GM13976 (cell line): Measurements from ENCODE around the gene EFTUD2.
"Not testable (repeated sequence)": the region's sequence is repeated elsewhere in the genome, so short reads cannot be mapped to it uniquely, and the experiment has no call there.

ENCODE experiments used
- DNase-seq: peaks from one replicate; pipeline ENCODE4 v3.0.0; 2012; ENCODE audit warnings: low spot score
- in situ Hi-C: fragments of 300-500 bp; cut with MboI; formaldehyde crosslinking; loops from one replicate; pipeline ENCODE4 v1.12.0; 2022; ENCODE audit warnings: low sequenced_read_pairs, mixed read lengths, inconsistent platforms; ENCODE audit not compliant: unreplicated experiment
- TF ChIP-seq, protein P1 (sequence below): IDR thresholded peaks from 2 replicates; pipeline ENCODE4 v1.5.1; 2012; ENCODE audit warnings: borderline replicate concordance, mild to moderate bottlenecking; ENCODE audit not compliant: insufficient read depth; ENCODE audit errors: extremely low read depth, missing control alignments, control extremely low read depth

Gene EFTUD2

DNA sequence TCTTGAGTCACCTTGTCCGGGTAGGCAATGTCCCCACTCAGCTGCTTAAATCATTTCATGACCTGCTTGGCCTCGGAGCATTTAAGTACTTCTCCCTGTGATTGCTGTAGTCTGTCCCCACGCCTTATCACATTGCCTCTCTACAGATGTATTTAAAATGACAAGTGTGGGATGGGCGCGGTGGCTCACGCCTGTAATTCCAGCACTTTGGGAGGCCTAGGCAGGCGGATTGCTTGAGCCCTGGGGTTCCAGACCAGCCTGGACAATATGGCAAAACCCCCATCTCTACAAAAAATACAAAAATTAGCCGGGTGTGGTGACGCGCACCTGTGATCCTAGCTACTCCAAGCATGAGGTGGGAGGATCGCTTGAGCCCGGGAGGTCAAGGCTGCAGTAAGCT is 67.9 kb downstream of the EFTUD2 start:
- TF ChIP-seq, protein P1, sequence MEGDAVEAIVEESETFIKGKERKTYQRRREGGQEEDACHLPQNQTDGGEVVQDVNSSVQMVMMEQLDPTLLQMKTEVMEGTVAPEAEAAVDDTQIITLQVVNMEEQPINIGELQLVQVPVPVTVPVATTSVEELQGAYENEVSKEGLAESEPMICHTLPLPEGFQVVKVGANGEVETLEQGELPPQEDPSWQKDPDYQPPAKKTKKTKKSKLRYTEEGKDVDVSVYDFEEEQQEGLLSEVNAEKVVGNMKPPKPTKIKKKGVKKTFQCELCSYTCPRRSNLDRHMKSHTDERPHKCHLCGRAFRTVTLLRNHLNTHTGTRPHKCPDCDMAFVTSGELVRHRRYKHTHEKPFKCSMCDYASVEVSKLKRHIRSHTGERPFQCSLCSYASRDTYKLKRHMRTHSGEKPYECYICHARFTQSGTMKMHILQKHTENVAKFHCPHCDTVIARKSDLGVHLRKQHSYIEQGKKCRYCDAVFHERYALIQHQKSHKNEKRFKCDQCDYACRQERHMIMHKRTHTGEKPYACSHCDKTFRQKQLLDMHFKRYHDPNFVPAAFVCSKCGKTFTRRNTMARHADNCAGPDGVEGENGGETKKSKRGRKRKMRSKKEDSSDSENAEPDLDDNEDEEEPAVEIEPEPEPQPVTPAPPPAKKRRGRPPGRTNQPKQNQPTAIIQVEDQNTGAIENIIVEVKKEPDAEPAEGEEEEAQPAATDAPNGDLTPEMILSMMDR, result no peak
- in situ Hi-C loops, result no loop called here
- DNase-seq, result no peak

DNA sequence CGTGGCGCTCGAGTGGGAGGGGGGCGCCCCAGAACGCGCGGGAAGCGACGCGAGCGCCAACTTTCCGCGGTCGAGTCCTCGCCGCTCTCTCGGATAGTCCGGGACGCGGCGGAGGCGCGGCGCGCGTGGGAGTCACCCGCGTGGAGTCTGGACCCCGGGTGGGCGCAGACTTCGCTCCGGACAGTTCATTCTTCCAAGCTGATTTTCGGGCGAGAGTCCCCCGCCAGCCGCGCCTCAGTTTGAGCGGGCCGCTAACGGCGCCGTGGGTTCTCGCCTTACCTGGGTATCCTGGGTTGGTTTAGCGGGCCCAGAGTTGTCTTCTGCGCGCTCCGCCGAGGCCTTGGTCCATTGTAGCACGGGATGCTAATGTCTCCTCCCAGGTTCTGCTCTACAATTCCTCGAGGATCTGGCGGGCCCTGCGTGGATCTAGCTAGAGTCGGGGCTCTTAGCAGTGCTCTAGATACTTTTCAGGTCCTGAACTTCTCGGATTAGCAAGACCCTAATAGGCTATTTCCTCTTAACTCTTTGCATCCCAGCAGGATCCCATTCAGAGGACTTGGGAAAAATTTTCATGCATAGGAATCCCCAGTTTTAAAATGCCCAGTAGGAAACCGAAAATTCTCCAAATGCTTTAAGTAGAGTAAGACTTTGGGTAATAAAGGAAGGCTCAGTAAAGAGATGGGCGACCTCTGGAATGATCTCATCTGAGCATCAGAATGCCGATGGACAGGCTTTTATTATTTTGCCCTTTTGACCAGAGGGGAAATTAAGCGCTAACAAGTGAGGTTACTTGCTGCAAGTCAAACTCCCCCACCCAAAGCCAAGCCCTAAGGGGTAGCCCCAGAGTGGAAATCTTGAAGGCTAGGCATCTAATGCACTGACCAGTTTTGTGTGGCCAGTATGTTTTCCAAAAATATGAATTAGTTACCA is 68.6 kb downstream of the EFTUD2 start:
- in situ Hi-C loops, result no loop called here
- TF ChIP-seq, protein P1, result no peak
- peak; percentile 46 for DNase-seq

DNA sequence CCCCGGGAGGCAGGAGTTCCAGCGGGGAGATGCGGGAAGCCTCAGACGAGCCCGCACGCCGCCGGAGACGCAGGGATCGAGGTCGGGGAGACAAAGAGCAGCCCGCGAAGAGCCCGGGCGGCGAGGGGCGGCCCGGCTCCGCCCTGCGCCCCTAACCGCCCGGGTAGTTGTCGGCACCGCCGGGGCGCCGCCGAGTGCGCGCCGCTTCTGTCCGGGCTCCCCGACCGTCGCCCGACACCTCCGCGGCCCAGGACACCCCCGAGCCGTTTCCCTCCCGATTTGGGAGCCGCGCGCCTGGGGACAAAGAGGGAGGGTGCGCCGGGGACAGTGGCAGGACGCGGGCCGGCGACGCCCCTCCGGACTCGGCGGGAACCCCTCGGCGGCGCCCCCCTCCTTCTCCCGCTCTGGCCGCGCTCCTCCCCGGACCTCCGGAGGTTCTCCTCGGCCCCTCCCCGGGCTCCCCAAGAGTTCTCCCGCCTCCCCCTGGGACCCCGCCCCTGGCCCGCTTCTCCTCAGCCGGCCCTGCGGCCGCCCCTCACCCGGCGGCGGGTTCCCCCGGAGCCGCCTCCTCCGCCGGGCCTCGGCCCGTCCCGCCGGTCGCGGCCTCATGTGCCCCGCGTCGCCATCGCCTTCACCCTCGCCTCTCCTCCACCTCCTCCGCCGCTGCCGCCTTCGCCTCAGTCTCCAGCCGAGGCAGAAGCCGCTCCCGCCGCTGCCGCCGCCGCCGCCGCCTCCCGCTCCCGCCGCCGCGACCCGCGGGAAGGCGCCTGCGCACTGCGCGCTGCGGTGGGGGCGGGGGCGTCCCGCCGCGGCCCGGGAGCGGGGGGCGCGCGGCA is 69.5 kb downstream of the EFTUD2 start, which contains the start of gene GJC1:
GJC1 (minus strand) TSS at position 765 of the 836 bp plus-strand sequence. CDS start 24,470 bp downstream, outside the sequence.
- in situ Hi-C loops, result no loop called here
- TF ChIP-seq, protein P1, result no peak
- peak; percentile 69 for DNase-seq

DNA sequence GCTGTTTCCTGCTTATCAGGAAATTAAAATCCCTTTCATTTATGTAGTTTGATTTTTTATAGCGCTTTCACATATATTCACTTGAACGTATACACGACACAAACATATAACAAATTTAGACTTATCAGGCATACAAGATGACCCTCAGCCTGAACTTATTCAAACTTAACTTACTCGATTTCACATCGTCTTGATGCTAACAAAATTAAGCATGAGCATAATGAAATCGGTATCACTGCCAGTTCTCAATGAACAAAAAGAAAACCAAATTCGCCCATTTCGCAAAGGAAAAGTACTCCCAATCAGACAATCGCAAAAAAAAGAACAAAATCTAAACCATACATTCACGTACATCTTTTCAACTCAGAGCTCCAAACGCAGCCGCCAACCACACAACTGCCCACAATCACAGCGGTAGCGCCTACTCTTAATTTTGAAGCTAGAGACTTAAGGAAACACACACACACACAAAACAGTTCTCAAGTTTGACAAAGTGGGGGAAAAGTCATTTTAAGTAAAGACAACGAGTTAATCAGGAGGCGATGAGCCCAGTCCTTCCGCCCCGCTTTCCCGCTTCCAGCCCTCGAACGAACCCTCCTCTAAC is 70.2 kb downstream of the EFTUD2 start:
- DNase-seq, result no peak
- in situ Hi-C loops, result no loop called here

DNA sequence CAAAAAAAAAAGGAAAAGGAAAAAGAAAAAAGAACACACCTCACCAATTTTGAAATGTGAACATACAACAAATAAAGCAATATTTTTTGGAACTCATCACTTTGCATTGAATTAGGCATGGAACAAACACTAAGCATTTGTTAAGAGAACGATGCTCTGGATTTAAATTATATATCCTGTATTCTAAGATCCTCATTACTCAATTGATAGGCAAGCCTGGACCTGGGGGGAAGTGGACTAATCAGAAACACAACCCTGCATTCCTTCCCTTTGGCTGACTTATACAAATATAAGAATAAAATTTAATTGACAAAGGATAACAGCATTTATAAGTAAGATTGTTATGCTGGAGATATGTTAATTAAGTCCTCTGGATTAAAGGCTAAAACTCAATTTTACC is 71.4 kb downstream of the EFTUD2 start:
- in situ Hi-C loops, result no loop called here
- TF ChIP-seq, protein P1, result no peak
- no peak for DNase-seq

More for the DNA sequence above, 70.2 kb downstream of the EFTUD2 start:
- TF ChIP-seq, protein P1, result no peak

DNA sequence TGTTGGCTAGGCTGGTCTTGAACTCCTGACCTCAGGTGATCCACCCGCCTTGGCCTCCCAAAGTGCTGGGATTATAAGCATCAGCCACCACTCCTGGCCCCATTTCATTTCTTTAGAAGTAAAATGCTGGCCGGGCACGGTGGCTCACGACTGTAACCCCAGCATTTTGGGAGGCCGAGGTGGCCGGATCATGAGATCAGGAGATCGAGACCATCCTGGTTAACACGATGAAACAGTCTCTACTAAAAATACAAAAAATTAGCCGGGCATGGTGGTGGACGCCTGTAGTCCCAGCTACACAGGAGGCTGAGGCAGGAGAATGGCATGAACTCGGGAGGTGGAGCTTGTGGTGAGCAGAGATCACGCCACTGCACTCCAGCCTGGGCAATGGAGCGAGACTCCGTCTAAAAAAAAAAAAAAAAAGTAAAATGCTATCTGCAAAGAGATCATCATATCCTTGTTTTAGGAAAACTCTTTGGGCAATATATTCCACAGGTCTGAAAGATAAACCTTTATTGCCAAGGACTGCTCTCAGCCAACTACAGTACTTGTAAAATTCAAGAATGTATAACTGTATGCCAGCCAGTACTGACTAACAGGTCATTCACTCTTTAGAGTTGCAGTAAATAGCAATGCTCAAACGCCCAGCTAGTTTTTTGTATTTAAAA is 73.0 kb downstream of the EFTUD2 start:
- in situ Hi-C loops, result no loop called here
- no peak for DNase-seq
- TF ChIP-seq, protein P1, result no peak

DNA sequence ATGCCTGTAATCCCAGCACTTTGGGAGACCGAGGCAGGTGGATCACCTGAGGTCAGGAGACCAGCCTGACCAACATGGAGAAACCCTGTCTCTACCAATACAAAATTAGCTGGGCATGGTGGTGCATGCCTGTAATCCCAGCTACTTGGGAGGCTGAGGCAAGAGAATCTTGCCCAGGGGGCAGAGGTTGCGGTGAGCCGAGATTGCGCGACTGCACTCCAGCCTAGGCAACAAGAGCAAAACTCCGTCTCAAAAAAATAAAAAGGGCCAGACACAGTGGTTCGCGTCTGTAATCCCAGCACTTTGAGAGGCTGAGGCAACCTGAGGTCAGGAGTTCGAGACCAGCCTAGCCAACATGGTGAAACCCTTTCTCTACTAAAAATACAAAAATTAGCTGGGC is 74.0 kb downstream of the EFTUD2 start:
- DNase-seq, in situ Hi-C loops: not testable (repeated sequence)
